DND-41 (cell line): ENCODE data around the gene POR.

Source experiments
- CTCF ChIP-seq: IDR thresholded peaks from 2 replicates; pipeline ENCODE4 v1.5.1; 2012; ENCODE audit warnings: borderline replicate concordance, low read length, moderate library complexity, mild to moderate bottlenecking; ENCODE audit not compliant: poor library complexity, severe bottlenecking; ENCODE audit errors: extremely low read depth
- EZH2 ChIP-seq: IDR thresholded peaks from 3 replicates; pipeline ENCODE4 v1.6.1; 2012; ENCODE audit warnings: borderline replicate concordance, low read depth, mild to moderate bottlenecking, moderate library complexity, low read length, inconsistent platforms; ENCODE audit not compliant: severe bottlenecking

DNA sequence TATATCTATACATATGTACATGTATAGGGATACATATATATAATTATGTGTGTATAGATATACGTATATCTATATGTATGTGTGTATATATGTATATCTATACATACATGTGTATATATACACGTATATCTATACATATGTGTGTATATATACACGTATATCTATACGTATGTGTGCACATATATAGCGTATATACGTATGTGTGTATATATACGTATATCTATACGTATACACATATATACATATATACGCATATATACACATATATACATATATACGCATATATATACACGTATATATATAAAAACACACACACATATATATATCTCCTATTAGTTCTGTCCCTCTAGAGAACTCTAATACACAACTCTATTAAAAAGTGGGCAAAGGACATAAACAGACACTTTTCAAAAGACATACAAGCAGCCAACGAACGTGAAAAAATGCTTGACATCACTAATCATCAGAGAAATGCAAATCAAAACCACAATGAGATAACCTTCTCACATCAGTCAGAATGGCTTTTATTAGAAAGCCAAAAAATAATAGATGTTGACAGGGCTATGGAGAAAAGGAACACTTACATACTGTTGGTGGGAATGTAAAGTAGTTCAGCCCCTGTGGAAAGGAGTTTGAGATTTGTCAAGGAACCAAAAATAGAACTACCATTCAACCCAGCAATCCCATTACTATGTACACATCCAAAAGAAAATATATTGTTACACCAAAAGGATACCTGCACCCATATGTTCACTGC is 101.4 kb downstream of the POR start:
- TF ChIP-seq EZH2 (no peak), CTCF (no peak)
